Keratinocyte (primary cell): ENCODE results near the gene IGFN1. TPM values are rescaled to one million over a fixed set of nuclear protein-coding genes. Genes with fewer than 3 reads are reported as not detected.

Experiments used
- DNase-seq: peaks from one replicate; pipeline ENCODE4 v3.0.0-alpha.2; 2011; ENCODE audit warnings: low read depth, missing footprints, low spot score
- FAIRE-seq: peaks from 2 replicates; lab custom pipeline; 2011; peaks lifted over from hg19 to GRCh38; lab: Jason Lieb, UNC
- H2AFZ ChIP-seq: 2 replicates; pipeline ENCODE4 v1.6.0; 2012; ENCODE audit warnings: low read length, control low read depth, inconsistent platforms; ENCODE audit not compliant: control insufficient read depth
- H3K27ac ChIP-seq: 2 replicates; pipeline ENCODE4 v1.5.1; 2011; ENCODE audit warnings: low read length; ENCODE audit not compliant: control insufficient read depth, insufficient read depth
- H3K27me3 ChIP-seq: 3 replicates; pipeline ENCODE4 v1.6.0; 2011; ENCODE audit warnings: low read length; ENCODE audit not compliant: control insufficient read depth, insufficient read depth; ENCODE audit errors: extremely low read depth
- H3K36me3 ChIP-seq, 2 experiments: 2 replicates in 1 of 2; 3 replicates in 1 of 2; pipeline ENCODE4 v1.5.1; 2011; ENCODE audit warnings: low read length in 2 of 2, mild to moderate bottlenecking in 1 of 2; ENCODE audit not compliant: control insufficient read depth in 2 of 2, insufficient read depth in 2 of 2; ENCODE audit errors: extremely low read depth in 1 of 2
- H3K4me1 ChIP-seq: 3 replicates; pipeline ENCODE4 v1.5.1; 2011; ENCODE audit warnings: low read length; ENCODE audit not compliant: control insufficient read depth, insufficient read depth; ENCODE audit errors: extremely low read depth
- H3K4me2 ChIP-seq: 3 replicates; pipeline ENCODE4 v1.6.0; 2011; ENCODE audit warnings: low read depth, low read length; ENCODE audit not compliant: control insufficient read depth, insufficient read depth; ENCODE audit errors: extremely low read depth
- H3K4me3 ChIP-seq, 3 experiments: fragments of 200-600 bp in 1 of 3; sonication (generic) in 1 of 3; 2 replicates in 2 of 3; 3 replicates in 1 of 3; pipeline ENCODE4 v1.5.1; 2011 to 2016; ENCODE audit warnings: low read length in 3 of 3, mild to moderate bottlenecking in 3 of 3, control low read depth in 2 of 3, inconsistent platforms in 1 of 3, low read depth in 1 of 3, mixed read lengths in 1 of 3, mixed run types in 1 of 3, moderate library complexity in 1 of 3; ENCODE audit not compliant: control insufficient read depth in 2 of 3, insufficient read depth in 2 of 3; ENCODE audit errors: extremely low read depth in 1 of 3
- H3K79me2 ChIP-seq: 2 replicates; pipeline ENCODE4 v1.6.0; 2012; ENCODE audit warnings: low read length; ENCODE audit not compliant: control insufficient read depth, insufficient read depth
- H3K9ac ChIP-seq: 3 replicates; pipeline ENCODE4 v1.6.0; 2011; ENCODE audit warnings: low read length; ENCODE audit not compliant: control insufficient read depth, insufficient read depth; ENCODE audit errors: extremely low read depth
- H3K9me1 ChIP-seq: 3 replicates; pipeline ENCODE4 v1.6.0; 2011; ENCODE audit warnings: low read length; ENCODE audit not compliant: control insufficient read depth, insufficient read depth; ENCODE audit errors: extremely low read depth
- H3K9me3 ChIP-seq: 2 replicates; pipeline ENCODE4 v1.5.1; 2012; ENCODE audit warnings: low read depth, low read length; ENCODE audit not compliant: control insufficient read depth
- H4K20me1 ChIP-seq: 3 replicates; pipeline ENCODE4 v1.6.0; 2011; ENCODE audit warnings: low read length; ENCODE audit not compliant: control insufficient read depth, insufficient read depth; ENCODE audit errors: extremely low read depth
- CTCF ChIP-seq, 3 experiments: IDR thresholded peaks in 1 of 3; conservative IDR thresholded peaks in 1 of 3; optimal IDR thresholded peaks in 1 of 3; 2 replicates in 2 of 3; 3 replicates in 1 of 3; pipeline versions ENCODE3 to v1.5.1; 2011; ENCODE audit warnings: low read length in 3 of 3, mild to moderate bottlenecking in 3 of 3, moderate library complexity in 2 of 3, control low read depth in 1 of 3, inconsistent platforms in 1 of 3; ENCODE audit not compliant: insufficient read depth in 2 of 3; ENCODE audit errors: extremely low read depth in 1 of 3
- EZH2 ChIP-seq: IDR thresholded peaks from one replicate; pipeline ENCODE4 v1.6.1; 2012; ENCODE audit warnings: inconsistent platforms, mild to moderate bottlenecking, low read length, moderate library complexity
- dilution Hi-C: fragments of 300-500 bp; cut with MboI; formaldehyde crosslinking; loops from one replicate; pipeline ENCODE4 v1.7.0; 2020; ENCODE audit warnings: low sequenced_read_pairs; ENCODE audit not compliant: extremely low pct_ligation_motif_present
- polyA plus RNA-seq, 5 experiments: library from polyadenylated mRNA; depleted of rRNA in 3 of 5; stranded (reverse) in 3 of 5; stranded (forward) in 1 of 5; unstranded in 1 of 5; fragments of >200 nt; gene quantifications; 1 replicate in 1 of 5; 2 replicates in 3 of 5; 3 replicates in 1 of 5; pipeline versions ENCODE4 v1.2.1 to v1.2.3, GENCODE V29; 2011 to 2012; ENCODE audit warnings: missing spikeins in 2 of 5, low read depth in 1 of 5, low replicate concordance in 1 of 5

Gene IGFN1
- polyA plus RNA-seq, 1 donor (not counting 4 experiments of a cell fraction or from before 2014, with no cell fraction given), result not detected

- H3K9ac ChIP-seq, result no peak overlapping the region
- H3K36me3 ChIP-seq, result no peaks in the 10 kb centered on the region
- H2AFZ ChIP-seq, result no peak overlapping the region
- FAIRE-seq (no peak), DNase-seq (no peak)
- peaks cover 17% of the 10 kb centered on the region for H3K27me3 ChIP-seq
- H3K4me1 ChIP-seq, result peaks cover 12% of the 10 kb centered on the region
- no peak overlapping the region for H3K27ac ChIP-seq
- TF ChIP-seq CTCF (optimal IDR thresholded peaks at IDR 0.05 in 1 of 3, IDR thresholded peaks at IDR 0.05 in 1 of 3, conservative IDR thresholded peaks at IDR 0.05 in 1 of 3; ENCODE audit: extremely low read depth in 1 of 3, insufficient read depth in 2 of 3, low read length in 3 of 3) (no peak), EZH2 (no peak)
- no peak overlapping the region for H3K4me3 ChIP-seq
- no peaks in the 10 kb centered on the region for H3K9me3 ChIP-seq
- H4K20me1 ChIP-seq, result no peaks in the 10 kb centered on the region
- H3K9me1 ChIP-seq, result no peaks in the 10 kb centered on the region
- H3K79me2 ChIP-seq, result no peaks in the 10 kb centered on the region
- dilution Hi-C loops, result no loop called here
- H3K4me2 ChIP-seq, result no peak overlapping the region
Measured at GRCh38 chr1:201190005-201190404, 619 bp upstream of the IGFN1 start.

GRCh38 chr1:201191653-201192260 is 1.1 kb downstream of the IGFN1 start:
- dilution Hi-C loops, result no loop called here
- no peaks in the 10 kb centered on the region for H4K20me1 ChIP-seq
- H3K4me2 ChIP-seq, result no peak overlapping the region
- peaks cover 10% of the 10 kb centered on the region for H3K27me3 ChIP-seq
- H3K36me3 ChIP-seq, result no peaks in the 10 kb centered on the region
- H3K9me1 ChIP-seq, result no peaks in the 10 kb centered on the region
- H3K9me3 ChIP-seq, result no peaks in the 10 kb centered on the region
- H3K27ac ChIP-seq, result no peak overlapping the region
- no peak overlapping the region for H3K9ac ChIP-seq
- FAIRE-seq (peak; percentile 93), DNase-seq (peak; percentile 75)
- peaks cover 20% of the 10 kb centered on the region for H3K4me1 ChIP-seq
- no peak for TF ChIP-seq EZH2
- TF ChIP-seq CTCF (optimal IDR thresholded peaks at IDR 0.05 in 1 of 3, IDR thresholded peaks at IDR 0.05 in 1 of 3, conservative IDR thresholded peaks at IDR 0.05 in 1 of 3; ENCODE audit: extremely low read depth in 1 of 3, insufficient read depth in 2 of 3, low read length in 3 of 3), result no peak
- H2AFZ ChIP-seq, result no peak overlapping the region
- H3K4me3 ChIP-seq, result no peak overlapping the region
- H3K79me2 ChIP-seq, result no peaks in the 10 kb centered on the region
